ENCODE results near the gene RALGDS.
"Not testable (repeated sequence)": the region's sequence is repeated elsewhere in the genome, so short reads cannot be mapped to it uniquely, and the experiment has no call there.

RALGDS gene

DNA sequence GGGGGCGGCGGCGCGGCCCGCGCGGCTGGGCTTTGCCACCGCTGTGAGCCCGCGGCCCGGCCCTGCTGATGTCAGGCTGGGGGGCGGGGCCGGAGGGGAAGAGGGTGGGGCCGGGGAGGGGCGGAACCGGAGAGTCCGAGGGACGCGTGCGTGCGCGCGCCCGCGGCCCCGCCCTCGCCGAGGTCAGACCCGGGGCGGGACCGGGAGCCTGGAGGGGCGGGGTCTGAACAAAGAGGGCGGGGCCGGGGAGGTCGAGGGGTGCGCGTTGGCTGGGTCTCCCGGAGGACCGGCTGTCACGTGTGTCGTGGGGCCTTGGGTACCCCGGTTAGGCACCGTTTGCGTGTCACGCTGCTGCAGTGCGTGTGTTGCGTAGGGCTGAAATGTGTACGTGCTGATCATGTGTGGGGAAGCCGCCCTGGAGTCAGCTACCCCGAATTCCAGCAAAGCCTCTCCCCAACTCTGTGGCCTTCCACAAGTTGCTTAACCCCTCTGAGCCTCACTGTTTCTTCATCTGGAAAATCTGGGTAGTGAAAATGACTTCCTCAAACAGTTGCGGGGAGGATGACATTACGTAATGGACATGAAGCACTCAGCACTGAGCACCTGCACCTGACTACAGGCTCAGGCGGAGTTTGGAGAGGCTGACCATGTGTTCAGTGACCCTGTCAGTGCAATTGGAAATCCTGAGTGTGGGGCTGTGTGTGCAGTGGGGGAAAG lies at the start of gene RALGDS:
RALGDS (minus strand) TSS at position 43 of the 717 bp plus-strand sequence. CDS start 86 bp downstream, outside the sequence.
- DNase-seq = peak; percentile 7

DNA sequence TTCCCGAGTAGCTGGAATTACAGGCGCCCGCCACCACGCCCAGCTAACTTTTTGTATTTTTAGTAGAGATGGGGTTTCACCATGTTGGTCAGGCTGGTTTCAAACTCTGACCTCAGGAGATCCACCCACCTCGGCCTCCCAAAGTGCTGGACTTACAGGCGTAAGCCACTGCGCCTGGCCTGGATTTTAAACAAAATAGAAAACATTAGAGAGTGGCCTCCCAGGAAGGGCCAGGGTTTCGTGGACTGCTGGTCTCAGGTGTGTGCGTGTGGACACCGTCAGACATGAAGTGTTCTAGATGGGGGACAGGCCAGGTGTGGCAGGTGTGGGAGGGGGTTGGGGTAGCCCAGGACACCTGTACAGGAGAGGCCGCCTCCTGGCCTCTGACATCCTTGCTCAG lies 49.7 kb upstream of the RALGDS start:
- no peak for DNase-seq

DNA sequence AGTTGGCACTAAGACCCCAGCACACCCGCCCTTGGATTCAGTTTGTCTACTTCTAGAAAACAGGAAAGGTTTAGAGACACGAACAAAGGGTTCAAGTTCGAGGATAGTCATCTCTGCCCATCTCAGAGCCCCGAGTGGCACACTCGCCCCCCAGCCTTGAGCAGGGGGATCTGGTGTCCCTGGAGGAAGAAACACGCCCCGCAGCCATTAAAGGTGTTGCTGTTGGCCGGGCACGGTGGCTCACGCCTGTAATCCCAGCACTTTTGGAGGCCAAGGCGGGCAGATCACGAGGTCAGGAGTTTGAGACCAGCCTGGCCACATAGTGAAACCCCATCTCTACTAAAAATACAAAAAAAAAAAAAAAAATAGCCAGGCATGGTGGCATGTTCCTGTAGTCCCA lies 48.6 kb upstream of the RALGDS start:
- DNase-seq = not testable (repeated sequence)

DNA sequence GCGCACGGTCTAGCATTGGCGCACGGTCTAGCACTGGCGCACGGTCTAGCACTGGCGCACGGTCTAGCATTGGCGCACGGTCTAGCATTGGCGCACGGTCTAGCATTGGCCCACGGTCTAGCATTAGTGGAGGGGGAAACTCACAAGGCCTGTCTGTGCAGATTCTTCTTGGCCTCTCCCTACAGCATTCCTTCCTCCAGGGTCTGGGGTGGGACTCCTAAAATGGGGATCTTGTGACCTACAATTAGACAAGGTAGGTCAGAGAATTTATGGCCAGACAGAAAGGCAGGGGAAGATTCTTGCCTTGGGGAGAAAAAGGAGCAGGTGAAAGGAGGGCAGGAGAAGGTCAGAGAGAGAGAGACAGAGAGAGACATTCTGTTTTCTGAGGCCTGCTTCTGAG lies 48.1 kb upstream of the RALGDS start:
- no peak for DNase-seq

GRCh38 chr9:133168432-133168831 lies 47.4 kb upstream of the RALGDS start:
- DNase-seq = no peak

- no peak for DNase-seq
Measured at GRCh38 chr9:133167769-133168168, 46.7 kb upstream of the RALGDS start.

GRCh38 chr9:133167096-133167730 lies 46.2 kb upstream of the RALGDS start:
- DNase-seq = no peak

DNA sequence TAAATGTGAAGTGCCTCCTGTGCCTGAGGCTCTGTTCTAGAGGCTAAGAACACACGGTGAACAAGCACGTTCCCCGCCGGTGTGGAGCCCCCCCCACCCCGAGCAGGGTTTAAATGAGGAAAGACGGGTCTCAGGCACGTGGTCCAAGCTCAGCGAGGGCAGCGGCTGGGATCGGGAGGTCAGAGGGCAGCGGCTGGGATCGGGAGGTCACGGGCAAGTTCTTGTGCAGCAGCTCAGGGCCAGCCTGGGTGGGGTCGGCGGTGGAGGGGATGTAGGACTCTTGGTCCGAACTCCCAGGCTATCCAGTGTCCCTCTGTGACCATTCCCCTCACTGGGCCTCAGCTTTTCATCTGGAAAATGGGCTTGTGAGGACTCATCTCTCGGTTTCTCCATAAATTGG lies 45.4 kb upstream of the RALGDS start:
- DNase-seq = no peak

DNA sequence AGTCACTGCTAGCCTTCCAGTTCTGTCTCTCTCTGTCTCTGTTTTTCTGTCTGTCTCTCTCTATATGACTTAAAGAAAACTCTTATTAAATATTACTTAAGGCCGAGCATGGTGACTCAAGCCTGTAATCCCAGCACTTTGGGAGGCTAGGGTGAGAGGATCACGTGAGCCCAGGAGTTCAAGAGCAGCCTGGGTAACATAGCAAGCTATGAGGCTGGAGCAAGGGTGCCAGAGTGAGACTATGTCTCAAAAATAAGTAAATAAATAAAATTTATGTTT lies 44.4 kb upstream of the RALGDS start:
- no peak for DNase-seq

DNA sequence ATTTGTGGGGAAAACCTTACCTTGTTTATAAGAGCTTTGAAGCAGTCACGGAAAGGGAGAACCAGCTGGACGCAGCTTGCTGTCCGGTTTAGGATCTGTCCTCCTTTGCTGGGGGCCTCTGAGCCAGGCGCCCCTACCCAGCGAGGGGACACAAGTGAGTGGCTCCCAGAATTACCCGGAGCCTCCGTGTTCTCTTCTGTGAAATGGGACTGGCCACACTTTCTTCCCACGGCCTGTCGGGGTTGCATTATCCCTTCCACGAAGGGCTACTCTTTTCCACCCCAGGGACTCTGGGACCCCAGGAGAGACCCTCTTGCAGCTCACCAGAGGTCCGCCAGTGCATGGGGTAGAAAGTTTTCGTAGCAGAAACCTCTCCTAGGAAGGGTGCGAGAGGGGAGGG lies 43.2 kb upstream of the RALGDS start:
- no peak for DNase-seq

- no peak for DNase-seq
Measured at GRCh38 chr9:133163504-133164172, 42.6 kb upstream of the RALGDS start, which contains the start of gene GBGT1. GBGT1 (minus strand) TSS chr9:133163914; CDS start chr9:133162412, 1,502 bp downstream.

DNA sequence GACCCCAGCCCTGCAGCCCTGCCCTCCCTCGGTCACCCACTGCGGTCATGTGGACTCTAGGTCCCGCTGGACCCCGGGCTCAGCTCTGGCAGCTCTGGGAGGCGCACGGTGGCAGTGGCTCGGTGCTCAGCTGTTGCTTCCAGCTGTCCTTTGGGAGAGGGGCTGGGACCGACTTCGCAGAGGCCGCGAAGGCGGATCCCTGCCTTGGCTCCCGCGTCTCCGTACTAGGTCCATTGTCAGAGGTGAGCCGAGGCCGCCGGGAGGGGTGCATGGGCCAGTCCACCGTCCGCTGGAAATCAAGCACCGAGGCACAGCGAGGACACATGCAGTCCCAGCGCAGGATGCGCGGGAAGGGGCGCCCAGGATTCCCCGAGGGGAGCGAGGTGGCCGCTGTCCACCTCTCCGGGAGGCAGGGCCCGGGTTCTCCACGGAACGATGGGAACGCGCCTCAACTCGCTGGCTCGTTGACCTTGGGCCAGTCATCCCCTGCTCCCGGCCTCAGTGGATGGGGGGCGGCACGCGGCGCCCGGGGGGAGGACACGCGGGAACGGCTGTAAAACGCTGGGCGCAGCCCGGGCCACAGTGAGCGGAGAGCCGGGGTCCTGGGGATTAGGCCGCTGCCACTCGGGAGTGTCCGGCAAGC lies 41.9 kb upstream of the RALGDS start:
- DNase-seq = no peak

GRCh38 chr9:133161547-133161950 lies 40.5 kb upstream of the RALGDS start:
- no peak for DNase-seq

DNA sequence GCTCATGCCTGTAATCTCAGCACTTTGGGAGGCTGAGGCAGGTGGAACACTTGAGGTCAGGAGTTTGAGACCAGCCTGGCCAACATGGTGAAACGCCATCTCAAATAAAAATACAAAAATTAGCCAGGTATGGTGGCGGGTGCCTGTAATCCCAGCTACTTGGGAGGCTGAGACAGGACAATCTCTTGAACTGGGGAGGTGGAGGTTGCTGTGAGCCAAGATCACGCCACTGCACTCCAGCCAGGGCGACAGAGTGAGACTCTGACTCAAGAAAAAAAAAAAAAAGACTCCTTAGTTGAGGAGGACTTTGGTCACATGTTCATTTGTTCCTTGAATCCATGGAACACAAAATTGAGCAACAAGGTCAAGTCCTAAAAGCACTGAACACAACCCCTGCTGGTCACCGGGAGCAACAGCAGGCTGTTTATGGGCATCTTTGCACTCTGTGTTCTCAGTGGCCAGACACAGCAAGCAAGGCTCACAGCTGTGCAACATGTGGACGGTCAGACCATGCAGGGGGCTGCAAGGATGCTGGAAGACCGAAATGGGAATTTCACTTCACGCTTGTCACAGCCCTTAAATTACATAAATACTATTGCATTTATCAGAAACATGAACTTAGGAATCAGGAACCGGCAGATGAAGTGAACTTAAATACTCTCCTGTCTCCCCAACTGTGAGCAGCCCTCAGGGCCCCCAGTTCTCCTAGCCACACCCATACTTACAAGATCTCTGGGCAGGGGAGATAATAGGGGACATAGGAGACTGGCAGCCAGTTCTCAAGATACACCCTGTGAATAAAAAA lies 39.9 kb upstream of the RALGDS start:
- no peak for DNase-seq

DNA sequence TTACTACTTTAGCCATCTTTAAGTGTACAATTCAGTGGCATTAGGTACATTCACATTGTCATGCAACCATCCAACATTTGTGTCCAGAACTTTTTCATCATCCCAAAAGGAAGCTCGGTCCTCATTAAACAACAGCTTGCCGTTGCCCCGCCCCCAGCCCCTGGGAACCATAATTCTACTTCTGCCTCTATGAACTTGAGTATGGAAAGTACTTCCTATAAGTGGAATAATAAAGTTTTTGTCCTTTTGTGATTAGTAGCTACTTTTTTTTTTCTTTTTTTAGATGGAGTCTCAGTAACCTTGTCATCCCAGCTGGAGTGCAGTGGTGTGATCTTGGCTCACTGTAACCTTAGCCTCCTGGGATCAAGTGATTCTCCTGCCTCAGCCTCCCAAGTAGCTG lies 37.7 kb upstream of the RALGDS start:
- DNase-seq = no peak

- DNase-seq = no peak
Measured at GRCh38 chr9:133155156-133155555, 34.1 kb upstream of the RALGDS start.

- no peak for DNase-seq
Measured at GRCh38 chr9:133154097-133154989, 33.3 kb upstream of the RALGDS start.

DNA sequence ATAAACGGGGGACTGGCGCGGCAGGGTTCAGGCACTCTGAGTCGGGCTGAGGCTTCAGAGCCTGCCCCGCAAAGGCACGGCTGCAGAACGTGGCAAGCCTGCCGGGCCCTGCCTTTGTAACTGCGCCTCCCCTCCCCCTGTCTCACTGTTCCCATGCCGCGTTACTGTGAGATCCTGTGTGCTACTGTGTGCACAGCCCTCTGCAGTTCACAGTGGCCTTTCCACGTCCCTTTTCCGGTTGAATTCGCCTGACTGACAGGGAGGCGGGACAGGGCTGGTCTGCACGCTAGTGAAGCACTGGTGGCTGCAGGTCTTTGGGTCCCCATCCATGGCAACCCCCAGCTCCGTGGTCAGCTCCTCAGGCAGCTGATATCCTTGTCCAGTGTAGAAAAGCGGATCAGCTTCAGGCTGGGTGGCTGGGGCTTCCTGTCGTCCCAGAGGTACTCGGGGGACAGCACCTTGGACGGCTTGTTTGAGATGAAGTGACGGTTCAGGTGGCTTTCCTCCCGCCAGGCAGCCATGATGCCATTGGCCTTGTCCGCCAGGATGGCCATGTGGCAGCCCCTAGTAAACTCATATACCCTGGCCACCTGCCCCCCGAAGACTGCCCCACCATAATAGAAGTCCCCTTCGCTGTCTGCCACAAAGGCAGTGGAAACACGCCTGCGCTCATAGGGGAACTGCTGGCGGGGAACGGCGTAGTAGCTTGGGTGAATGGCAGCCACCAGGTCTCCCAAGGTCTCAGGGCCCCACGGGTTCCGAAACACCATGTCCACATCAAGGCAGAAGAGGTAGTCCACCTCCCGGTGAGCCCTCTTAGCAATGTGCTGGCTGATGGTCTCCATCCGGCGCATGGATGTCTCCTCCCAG lies 32.4 kb upstream of the RALGDS start:
- DNase-seq = no peak

DNA sequence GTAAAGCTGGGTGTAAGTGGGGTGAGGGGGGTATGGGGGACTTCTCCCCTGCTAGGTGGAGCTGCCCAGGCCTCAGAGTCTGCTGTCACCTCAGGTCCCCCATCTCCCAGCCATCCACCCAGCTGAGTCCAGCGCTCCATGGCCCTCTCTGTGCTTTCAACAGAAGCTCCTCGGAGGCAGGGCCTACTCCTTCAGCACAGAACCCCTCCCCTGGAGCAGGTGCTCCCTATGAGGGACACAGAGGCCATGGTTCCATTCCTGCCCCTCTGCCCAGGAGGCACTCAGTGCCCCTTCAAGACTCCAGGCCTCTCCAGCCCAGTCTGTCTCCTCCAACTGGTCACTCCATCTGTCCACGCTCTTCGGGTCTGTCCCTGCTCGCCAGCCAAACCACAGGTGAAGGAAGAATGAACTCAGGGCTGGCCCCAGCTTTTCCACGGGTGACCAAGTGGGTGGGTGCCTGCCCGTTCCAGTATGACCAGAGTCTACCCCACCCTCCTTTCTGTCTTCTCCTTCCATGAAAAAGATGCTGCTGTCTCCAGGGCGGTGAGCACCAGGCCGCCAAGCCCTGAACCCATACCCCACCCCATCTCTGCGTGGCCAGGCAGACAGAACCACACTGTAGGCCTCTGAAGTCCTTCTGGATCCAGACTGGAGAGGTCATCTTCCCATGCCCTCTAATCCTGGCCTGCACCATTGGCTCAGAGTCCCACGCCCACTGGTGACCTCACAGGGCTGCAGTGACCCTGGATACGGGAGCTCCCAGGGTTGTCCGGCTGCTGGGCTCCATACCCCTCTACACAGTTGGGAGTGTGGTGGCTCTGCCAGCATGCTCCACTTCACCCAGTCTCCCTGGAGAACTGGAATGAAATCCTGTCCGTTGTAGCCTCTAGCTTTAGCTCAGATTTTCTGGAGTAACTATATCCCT lies 30.8 kb upstream of the RALGDS start:
- DNase-seq = no peak

- no peak for DNase-seq
Measured at GRCh38 chr9:133151041-133151440, 30.0 kb upstream of the RALGDS start.

Data from NCI-H1436 treated with DMSO at 0.1 percent for 48 hours (cell line).